Aorta (tissue), 5 donors: Measurements from ENCODE around the gene LRRFIP1. TPM values are rescaled to one million over a fixed set of nuclear protein-coding genes. Genes with fewer than 3 reads are reported as not detected.

Experiments used
- ATAC-seq: fragments of 200-7000 bp; cut with Tn5 transposase; one replicate; pipeline ENCODE4 v1.9.1; 2022; ENCODE audit warnings: moderate library complexity; ENCODE audit not compliant: low FRiP score
- DNase-seq, 2 donors: peaks; one replicate each; pipeline ENCODE4 v3.0.0-alpha.2; 2020
- H3K27ac ChIP-seq, 2 donors: one replicate each; pipeline ENCODE4 v1.5.1; 2013; ENCODE audit warnings: low read length in 2 of 2, mild to moderate bottlenecking in 2 of 2, moderate library complexity in 2 of 2, control low read depth in 1 of 2, inconsistent platforms in 1 of 2, low read depth in 1 of 2
- H3K27me3 ChIP-seq, 2 donors: one replicate each; pipeline ENCODE4 v1.6.1; 2013; ENCODE audit warnings: control low read depth in 1 of 2, low read length in 1 of 2, mild to moderate bottlenecking in 1 of 2, moderate library complexity in 1 of 2; ENCODE audit not compliant: insufficient read depth in 2 of 2, control insufficient read depth in 1 of 2
- H3K36me3 ChIP-seq, 2 donors: one replicate each; pipeline ENCODE4 v1.6.1; 2013; ENCODE audit warnings: control low read depth in 1 of 2, low read length in 1 of 2, mild to moderate bottlenecking in 1 of 2; ENCODE audit not compliant: insufficient read depth in 2 of 2, control insufficient read depth in 1 of 2
- H3K4me1 ChIP-seq, 2 donors: one replicate each; pipeline ENCODE4 v1.6.1; 2013; ENCODE audit warnings: low read length in 2 of 2, control low read depth in 1 of 2, mild to moderate bottlenecking in 1 of 2, moderate library complexity in 1 of 2; ENCODE audit not compliant: insufficient read depth in 2 of 2, control insufficient read depth in 1 of 2
- H3K4me3 ChIP-seq, 2 donors: one replicate each; pipeline ENCODE4 v1.5.1; 2013; ENCODE audit warnings: low read length in 2 of 2, control low read depth in 1 of 2, mild to moderate bottlenecking in 1 of 2
- H3K9me3 ChIP-seq: one replicate; pipeline ENCODE4 v1.6.1; 2013; ENCODE audit warnings: mild to moderate bottlenecking, low read length; ENCODE audit not compliant: control insufficient read depth
- WGBS, 2 donors: extraction: QIAGEN DNeasy Blood & Tissue Kit; methylation state at CpG; one replicate each; pipeline ENCODE4 v1.1.7; 2013; 5-methylcytosine and 5-hydroxymethylcytosine counted together
- intact Hi-C, 2 donors: fragments of 100-400 bp; cut with DNase I; formaldehyde crosslinking; loops; one replicate each; pipeline versions ENCODE4 v1.14.2 to v1.15.0; 2022
- polyA plus RNA-seq, 2 donors: library from polyadenylated mRNA; stranded (reverse); fragments of 200-250 nt; gene quantifications; one replicate each; pipeline ENCODE4 v1.2.3, GENCODE V29; 2013
- total RNA-seq, 2 donors: library from RNA; stranded (reverse); fragmentation: NEBNext Ultra II Directional; extraction: Animal tissue kit (Norgen Biotek cat#: 25700); gene quantifications; one replicate each; pipeline ENCODE4 v1.2.1, GENCODE V29; 2021
- donor health status: healthy with polysubstance abuse.
- donor health status: Bipolar disorder and iron deficiency.
- donor health status: DM: no; HTN: no; CAD: no.
- donor health status: DM: no; HTN: no; CAD: no.
- donor health status: DM: yes; HTN: yes; CAD: no.

Gene LRRFIP1
- total and polyA plus RNA-seq, 4 donors = 100 to 348 (median 169) TPM

DNA sequence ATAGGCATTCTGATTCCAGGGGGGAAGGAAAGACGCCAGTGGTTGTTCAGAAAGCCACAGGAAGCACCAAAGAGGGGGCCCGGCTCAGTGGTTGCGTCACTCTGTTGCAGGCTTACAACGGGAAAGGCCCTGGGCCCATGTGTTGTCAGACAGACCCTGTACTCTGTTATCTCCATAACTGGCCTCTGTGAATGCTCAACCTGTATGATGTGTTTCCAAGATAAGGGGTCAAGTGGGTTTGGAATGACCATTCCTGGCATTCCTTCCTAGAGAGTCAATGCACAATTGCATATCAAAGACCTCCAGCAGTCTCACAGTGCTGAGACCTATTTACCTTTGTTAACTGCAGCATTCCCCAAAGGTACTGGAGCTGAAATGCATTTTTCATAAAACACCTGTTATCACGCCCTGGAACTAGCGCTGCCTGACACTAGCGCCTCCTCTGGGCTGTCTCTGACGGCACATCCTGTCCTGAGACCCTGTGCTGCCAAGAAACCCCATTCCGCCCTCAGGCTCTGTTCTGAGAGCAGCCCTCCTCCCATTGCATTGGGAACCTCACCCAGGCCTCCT, 13.2 kb upstream of the LRRFIP1 start:
- ATAC-seq (no peak), DNase-seq (no peak)
- whole genome bisulfite sequencing, 2 donors = 89 to 91% methylated on average over 9 of the region's 9 CpGs
- no peaks in the 10 kb centered on the region for H3K9me3 ChIP-seq
- intact Hi-C loops = no loop called here
- no peaks in the 10 kb centered on the region for H3K27me3 ChIP-seq
- H3K4me1 ChIP-seq = peaks cover 0 to 12% of the 10 kb centered on the region in 2 donors
- peak overlapping the region; percentile 64 to 86 for H3K27ac ChIP-seq
- H3K4me3 ChIP-seq = no peak overlapping the region
- no peaks in the 10 kb centered on the region for H3K36me3 ChIP-seq

DNA sequence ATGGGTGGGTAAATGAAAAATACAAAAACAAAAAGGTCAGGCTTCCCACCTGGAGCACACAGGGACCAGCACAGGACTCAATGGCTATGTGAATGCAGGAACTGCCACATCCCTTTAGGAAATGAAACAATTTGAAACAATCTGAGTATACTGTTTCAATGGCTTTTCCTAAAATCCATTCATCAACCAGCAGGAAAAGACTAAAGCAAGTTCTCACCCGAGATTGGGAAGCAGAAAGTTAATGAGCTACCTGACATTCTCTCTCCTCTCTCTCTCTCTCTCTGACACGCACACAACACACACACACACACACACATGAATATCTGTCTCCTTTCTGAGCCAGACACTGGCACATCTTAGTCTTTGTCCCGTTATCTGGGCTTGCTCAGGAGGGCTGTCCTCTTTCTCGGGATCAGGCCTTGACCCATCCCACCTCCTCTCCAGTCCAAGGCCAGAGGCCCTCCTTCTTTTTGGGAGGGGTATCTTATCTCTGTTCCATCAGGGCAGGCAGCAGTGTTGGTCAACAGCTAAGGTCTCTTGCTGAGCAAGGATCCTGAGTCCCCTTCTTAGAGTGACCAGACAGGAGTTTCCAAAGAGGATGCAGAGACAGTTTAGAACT, 11.6 kb upstream of the LRRFIP1 start:
- ATAC-seq (peak; percentile 9), DNase-seq (no peak)
- peaks cover 0 to 12% of the 10 kb centered on the region in 2 donors for H3K4me1 ChIP-seq
- no peaks in the 10 kb centered on the region for H3K36me3 ChIP-seq
- 33 to 34% methylated on average over 4 of the region's 4 CpGs for WGBS, 2 donors
- intact Hi-C loops = loop anchor here in 1 of 2 donors (2.0 kb wide), 1 partner anchor 15 kb away; no protein-coding TSS in a partner anchor
- no peak overlapping the region for H3K4me3 ChIP-seq
- H3K27me3 ChIP-seq = no peaks in the 10 kb centered on the region
- H3K27ac ChIP-seq = peak overlapping the region; percentile 86 to 93
- H3K9me3 ChIP-seq = no peaks in the 10 kb centered on the region

DNA sequence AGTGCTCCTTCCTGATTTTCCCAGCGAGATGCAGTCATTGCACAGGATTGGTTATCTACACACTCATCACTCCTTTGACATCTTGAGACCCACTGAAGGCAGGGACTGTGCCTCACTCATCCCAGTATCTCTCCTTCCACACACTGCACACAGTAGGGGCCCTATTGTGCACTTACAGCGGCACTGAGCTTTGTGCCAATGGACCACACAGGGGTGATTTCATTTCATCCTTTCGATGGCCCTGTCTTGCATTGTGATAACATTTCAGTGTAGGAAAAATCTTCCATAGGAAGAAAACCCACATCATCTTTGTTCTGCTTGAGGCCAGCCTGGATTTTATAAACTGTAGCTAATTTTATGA, 11.0 kb upstream of the LRRFIP1 start:
- Histone ChIP-seq H3K4me1 (peaks cover 0 to 12% of the 10 kb centered on the region in 2 donors), H3K27ac (peak overlapping the region; percentile 86 to 93), H3K4me3 (no peak overlapping the region), H3K36me3 (no peaks in the 10 kb centered on the region), H3K9me3 (no peaks in the 10 kb centered on the region), H3K27me3 (no peaks in the 10 kb centered on the region)
- WGBS, 2 donors = 29 to 31% methylated on average over 3 of the region's 3 CpGs
- DNase-seq = no peak
- no peak for ATAC-seq
- intact Hi-C loops = loop anchor here in 1 of 2 donors (2.0 kb wide), 1 partner anchor 16 kb away; no protein-coding TSS in a partner anchor

DNA sequence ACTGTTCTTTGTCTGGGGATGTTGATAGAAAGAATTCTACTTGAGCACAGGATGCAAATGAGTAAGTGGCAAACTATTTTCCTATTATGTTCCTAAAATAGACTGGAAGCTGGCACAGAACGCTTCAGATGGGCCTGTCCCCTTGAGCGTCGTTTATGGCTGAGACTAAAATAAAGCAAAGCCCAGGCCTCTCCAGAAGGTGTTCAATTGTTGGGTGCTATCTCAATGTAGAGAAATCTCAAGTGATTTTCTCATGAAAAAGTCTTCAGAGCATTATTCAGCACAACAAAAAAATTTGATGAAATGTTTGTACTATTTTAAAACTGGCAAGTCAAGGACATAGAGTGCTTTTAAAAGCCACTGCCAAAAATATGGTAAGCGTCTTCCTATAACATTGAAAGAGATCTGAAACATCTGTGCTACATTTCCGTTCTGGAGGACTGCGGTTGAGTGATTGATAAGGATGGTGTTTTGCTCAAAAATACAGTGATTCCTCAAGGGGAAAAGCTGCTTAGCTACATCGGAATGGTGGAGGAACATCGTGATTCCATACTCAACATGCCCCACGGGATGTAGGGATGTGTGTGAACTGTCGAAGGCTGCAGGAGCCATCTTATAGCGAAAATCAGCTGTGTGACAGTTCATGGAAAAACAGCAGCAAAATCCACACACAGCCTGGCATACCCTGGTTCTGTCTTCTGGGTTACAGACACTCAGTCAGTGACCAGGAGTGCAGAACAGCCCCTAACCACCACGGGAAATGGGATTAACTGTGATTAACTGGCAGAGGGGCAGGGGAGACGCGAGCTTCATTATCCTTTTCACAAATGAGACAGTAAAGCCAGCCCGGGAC, 10.4 kb upstream of the LRRFIP1 start:
- DNase-seq (no peak), ATAC-seq (peak; percentile 80)
- Histone ChIP-seq H3K27me3 (no peaks in the 10 kb centered on the region), H3K9me3 (no peaks in the 10 kb centered on the region), H3K4me3 (no peak overlapping the region), H3K27ac (peak overlapping the region; percentile 87 to 98), H3K4me1 (peaks cover 0 to 12% of the 10 kb centered on the region in 2 donors), H3K36me3 (no peaks in the 10 kb centered on the region)
- intact Hi-C loops = loop anchor here in 1 of 2 donors (2.0 kb wide), 1 partner anchor 16 kb away; no protein-coding TSS in a partner anchor
- 37 to 40% methylated on average over 15 of the region's 15 CpGs for WGBS, 2 donors

DNA sequence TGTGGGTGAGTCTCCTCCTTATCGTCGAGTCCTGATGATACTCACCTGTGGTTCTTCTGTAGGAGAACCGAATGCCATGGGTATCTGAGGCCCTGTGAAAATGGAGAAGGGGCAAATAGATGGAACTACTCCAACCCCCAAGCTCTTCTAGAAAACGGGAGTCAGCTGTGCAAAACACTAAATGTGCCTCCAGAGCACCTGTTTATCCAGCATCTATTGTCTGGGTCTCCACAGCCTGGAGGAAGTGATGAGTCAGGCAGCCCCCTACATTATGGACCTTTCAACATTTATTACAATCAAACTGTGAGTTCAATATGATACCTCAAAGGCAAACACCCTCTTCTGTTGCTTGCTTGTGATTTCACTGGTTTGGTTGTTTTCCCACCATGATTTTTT, 9.8 kb upstream of the LRRFIP1 start:
- H3K4me1 ChIP-seq = peaks cover 0 to 12% of the 10 kb centered on the region in 2 donors
- no peaks in the 10 kb centered on the region for H3K36me3 ChIP-seq
- ATAC-seq (no peak), DNase-seq (no peak)
- H3K27ac ChIP-seq = peak overlapping the region; percentile 87 to 98
- H3K4me3 ChIP-seq = no peak overlapping the region
- intact Hi-C loops = loop anchor here in 1 of 2 donors (2.0 kb wide), 1 partner anchor 17 kb away; no protein-coding TSS in a partner anchor
- no peaks in the 10 kb centered on the region for H3K9me3 ChIP-seq
- H3K27me3 ChIP-seq = no peaks in the 10 kb centered on the region
- 83 to 84% methylated on average over 4 of the region's 4 CpGs for WGBS, 2 donors

DNA sequence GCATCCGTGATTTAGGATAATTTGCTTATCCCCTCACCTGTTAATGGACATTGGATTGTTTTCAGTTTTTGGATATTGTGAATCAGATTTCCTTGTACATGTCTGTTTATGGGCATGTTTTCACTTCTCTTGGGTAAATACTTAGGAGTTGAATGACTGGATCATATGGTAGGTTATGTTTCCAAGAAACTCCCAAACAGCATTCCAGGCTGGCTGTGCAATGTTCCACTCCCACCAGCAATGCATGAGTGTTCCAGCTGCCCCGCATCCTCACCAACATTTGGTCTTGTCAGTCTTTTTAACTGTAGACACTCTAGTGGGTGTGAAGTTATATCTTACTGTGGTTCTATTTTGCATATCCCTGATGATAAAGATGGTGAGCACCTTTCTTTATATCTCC, 8.9 kb upstream of the LRRFIP1 start:
- ATAC-seq = no peak
- 30 to 32% methylated on average over 2 of the region's 2 CpGs for WGBS, 2 donors
- Histone ChIP-seq H3K27me3 (no peaks in the 10 kb centered on the region), H3K27ac (peak overlapping the region; percentile 36 to 64), H3K36me3 (no peaks in the 10 kb centered on the region), H3K4me1 (peaks cover 0 to 12% of the 10 kb centered on the region in 2 donors), H3K4me3 (no peak overlapping the region), H3K9me3 (no peaks in the 10 kb centered on the region)
- DNase-seq = no peak
- intact Hi-C loops = no loop called here

DNA sequence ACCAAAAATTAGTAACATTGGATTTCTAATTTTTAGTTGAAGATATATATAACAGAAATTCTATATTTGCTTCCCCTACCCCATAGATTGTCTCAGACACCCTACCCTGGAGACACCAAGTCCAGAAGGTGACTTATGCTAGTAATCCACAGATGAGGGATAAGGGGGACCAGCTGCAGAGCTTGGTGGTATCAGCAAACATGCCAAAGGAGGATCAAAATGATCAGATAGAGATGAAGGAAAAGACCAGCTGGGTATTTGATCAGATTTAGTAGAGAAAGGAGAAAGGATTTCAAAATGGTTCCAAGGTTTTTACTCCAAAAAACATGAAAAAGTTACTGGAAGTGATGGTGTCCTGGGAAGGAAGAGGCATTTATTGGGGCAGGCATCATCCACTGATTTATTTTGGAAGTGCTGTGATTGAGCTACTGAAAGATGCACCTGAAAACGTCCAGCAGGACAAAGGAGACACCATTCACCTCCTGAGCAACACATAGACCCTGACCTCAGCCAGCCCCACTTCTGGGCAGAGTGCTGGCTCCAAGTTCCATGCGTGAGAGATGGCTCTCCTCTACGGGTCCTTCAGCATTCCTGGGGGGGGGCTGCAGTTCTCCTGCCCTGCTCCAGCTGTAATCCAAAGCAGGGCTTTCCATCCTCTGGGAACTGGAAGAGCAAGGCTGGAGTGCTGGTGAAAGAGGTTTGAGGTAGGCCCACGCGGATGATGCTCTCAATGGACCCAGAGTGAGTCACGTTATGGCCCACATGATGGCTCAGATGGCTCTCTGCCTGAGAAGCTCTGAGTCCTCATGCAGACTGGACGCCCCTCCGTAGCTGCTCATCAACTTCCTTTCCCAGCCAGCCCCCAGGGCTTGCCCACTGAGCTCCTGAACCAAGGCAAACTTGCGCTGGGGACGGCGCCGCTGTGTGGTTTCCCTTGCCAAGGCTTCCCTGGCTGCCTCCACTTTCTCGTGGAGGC, 3.7 kb upstream of the LRRFIP1 start:
- Histone ChIP-seq H3K4me3 (no peak overlapping the region), H3K4me1 (no peaks in the 10 kb centered on the region), H3K36me3 (no peaks in the 10 kb centered on the region), H3K9me3 (no peaks in the 10 kb centered on the region), H3K27ac (no peak overlapping the region), H3K27me3 (no peaks in the 10 kb centered on the region)
- DNase-seq = no peak
- WGBS, 2 donors = 80 to 84% methylated on average over 13 of the region's 13 CpGs
- ATAC-seq = no peak
- intact Hi-C loops = no loop called here

DNA sequence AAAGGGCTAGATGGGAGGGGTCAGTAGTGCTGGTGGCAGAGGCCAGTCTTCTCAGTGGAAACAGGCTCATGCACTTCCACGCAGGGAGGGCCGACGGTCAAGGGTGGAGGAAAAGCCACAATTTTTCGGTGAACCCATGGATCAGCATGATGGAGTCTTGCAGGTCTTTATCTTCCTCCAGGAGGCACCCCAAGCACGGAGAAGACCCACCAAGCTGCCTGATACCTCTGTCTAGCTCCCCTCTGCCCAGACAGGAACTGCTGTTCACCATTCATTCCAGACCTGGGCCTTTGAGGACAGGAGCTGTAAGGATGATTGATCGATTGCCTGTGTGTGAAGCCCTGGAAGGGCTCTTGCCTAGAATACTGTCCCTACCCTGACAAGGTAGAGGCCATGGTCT, 2.8 kb upstream of the LRRFIP1 start:
- DNase-seq (no peak), ATAC-seq (no peak)
- Histone ChIP-seq H3K36me3 (no peaks in the 10 kb centered on the region), H3K27me3 (no peaks in the 10 kb centered on the region), H3K4me3 (no peak overlapping the region), H3K4me1 (no peaks in the 10 kb centered on the region), H3K9me3 (no peaks in the 10 kb centered on the region), H3K27ac (no peak overlapping the region)
- intact Hi-C loops = no loop called here
- 95 to 96% methylated on average over 6 of the region's 6 CpGs for WGBS, 2 donors
